Activated T-cell treated with anti-CD3 and anti-CD28 coated beads for 48 hours (primary cell): ENCODE measurements around the gene SPDEF.

Experiments used
- DNase-seq: peaks from one replicate; pipeline ENCODE4 v3.0.0-alpha.2; 2020; ENCODE audit warnings: low read depth

The SPDEF gene

DNA sequence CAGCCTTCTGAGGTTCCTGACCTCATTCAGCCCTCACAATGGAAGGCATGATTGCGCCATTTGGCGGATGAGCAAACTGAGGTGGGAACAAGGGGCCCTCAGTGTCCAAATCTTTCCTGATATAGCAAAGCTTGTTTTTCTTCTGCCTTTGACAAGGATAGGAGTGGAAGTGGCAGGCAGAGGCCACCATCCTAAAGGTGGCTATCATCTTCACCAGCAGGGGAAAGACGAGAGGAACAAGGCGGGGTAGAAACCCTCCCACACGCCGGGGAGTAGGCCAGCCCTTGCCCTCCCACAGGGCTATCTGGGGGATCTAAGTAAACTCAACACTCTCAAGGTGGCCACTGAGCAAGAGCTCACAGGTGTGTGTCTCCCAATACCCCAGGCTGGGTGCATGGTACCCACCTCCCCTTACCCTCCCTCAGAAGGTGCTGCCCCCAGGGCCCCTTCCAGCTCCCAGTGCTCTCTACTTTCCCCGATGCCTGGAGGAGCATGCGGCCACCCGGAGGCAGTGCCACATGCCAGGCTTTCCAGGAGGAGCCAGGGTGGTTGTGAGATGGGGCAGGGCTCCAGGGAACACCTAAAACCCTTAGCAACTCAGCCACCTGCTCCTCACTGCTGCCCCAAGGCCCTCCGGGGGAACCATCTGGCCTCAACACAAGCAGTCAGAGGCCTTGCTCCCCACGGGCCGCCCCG, 11.2 kb downstream of the SPDEF start:
- DNase-seq: no peak

- DNase-seq: no peak
Measured at GRCh38 chr6:34544052-34544604, 12.0 kb downstream of the SPDEF start.

DNA sequence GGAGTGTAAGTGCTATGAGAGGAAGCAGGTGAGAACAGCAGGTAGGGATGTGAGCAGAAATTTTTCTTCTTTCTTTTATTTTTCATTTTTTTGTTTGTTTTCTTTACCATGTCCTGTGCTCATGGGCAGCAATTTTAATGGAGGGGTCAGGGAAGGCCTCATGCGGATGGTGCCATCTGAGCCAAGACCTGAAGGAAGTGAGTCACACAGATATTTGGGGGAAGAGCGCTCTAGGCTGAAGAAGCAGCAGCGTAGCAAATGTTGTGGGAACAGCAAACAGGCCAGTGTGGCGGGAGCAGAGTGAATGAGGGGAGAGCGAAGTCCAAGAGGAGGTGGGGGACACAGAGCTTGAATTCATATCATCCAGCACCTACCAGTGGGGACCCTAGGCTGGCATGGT, 12.7 kb downstream of the SPDEF start:
- no peak for DNase-seq

DNA sequence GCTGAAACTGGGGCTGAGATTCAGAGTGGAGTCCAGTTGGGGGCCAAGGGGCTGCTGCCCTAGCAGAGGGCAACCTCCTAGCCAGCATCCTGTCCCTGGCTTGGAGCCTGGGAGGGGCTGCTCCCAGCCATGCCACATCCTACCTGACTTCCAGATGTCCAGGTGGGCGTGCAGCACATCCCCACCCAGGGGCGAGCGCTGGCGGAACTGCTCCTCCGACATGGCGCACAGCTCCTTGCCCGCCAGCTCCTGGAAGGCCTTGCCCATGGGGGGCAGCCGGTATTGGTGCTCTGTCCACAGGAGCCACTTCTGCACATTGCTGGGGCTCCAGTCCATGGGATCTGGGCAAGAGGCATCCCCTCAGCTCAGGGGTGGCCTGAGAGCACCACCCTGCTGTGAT, 15.3 kb downstream of the SPDEF start:
- DNase-seq: no peak

DNA sequence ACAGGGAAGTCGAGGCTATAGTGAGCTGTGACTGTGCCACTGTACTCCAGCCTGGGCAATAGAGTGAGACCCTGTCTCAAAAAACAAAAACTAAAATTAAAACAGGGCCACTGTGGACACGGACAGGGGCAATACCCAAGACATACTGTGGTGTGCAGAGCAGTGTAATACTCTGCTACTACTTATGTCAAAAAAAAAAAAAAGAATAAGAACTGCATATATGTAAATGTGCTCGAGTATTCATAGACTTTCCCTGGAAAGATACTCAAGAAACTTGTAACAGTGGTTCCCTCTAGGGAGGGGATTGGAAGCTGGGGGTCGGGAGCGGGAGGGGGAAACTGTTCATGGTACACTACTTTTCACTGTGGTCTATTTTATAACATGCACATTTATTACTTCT, 15.9 kb downstream of the SPDEF start:
- DNase-seq: no peak

DNA sequence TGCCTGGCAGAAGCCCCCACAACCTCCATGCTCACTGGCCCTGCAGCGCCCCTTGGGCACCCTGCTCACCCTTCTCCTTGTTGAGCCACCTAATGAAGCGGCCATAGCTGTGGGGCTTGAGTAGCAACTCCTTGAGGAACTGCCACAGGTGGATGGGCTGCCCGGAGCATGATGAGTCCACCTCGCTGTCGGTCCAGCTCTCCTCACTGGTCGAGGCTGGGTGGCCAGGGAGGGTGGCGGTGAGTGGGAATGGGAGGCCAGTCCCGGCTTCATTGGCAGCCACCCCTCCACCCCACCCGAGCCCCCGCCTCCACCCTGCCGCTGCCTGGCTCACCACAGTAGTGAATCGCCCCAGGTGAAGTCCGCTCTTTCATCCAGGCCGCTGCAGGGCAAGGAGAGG, 16.9 kb downstream of the SPDEF start:
- DNase-seq: no peak

DNA sequence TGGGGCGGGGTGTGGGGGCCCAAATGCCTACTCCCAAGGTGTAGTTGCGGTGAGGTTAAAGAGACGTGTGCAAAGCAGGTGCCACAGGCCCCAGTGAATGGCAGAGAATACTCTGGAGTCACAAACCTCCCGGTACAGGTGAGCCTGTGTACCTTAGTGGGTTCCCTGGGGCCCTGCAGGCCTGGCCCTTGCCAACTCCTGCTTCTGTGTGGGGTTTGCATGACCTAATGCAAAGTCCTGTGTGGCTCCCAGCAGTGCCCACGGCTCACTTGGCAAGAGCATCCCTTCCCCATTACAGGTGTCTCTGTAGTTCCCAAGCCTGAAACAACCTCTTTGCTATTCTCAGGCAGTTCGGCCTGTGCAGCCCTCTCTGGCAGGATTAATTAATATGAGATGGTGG, 17.5 kb downstream of the SPDEF start:
- DNase-seq: no peak

GRCh38 chr6:34537922-34538550, 18.1 kb downstream of the SPDEF start:
- no peak for DNase-seq

GRCh38 chr6:34536959-34537848, 18.9 kb downstream of the SPDEF start:
- no peak for DNase-seq

GRCh38 chr6:34536251-34536958, 19.7 kb downstream of the SPDEF start:
- no peak for DNase-seq

DNA sequence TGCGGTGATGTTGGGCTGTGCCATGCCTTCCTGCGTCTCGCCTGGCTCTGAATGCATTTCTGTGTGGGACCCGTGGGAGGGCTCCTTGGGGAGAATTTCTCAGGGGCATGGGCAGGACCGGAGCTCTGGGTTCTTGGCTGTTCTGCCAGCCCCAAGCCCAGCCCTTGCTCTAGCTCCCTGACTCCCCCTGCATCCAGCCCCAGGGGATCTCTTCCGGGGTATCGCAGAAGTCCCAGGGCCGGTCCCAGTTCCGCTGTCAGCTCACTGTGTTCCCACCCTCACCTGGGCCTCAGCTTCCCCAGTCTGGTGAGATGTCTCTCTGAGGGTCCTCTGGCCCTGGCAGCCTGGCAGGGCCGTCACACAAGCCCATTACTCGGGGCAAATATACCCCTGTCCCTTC, 20.5 kb downstream of the SPDEF start:
- no peak for DNase-seq

- no peak for DNase-seq
Measured at GRCh38 chr6:34535199-34535598, 20.9 kb downstream of the SPDEF start.

DNA sequence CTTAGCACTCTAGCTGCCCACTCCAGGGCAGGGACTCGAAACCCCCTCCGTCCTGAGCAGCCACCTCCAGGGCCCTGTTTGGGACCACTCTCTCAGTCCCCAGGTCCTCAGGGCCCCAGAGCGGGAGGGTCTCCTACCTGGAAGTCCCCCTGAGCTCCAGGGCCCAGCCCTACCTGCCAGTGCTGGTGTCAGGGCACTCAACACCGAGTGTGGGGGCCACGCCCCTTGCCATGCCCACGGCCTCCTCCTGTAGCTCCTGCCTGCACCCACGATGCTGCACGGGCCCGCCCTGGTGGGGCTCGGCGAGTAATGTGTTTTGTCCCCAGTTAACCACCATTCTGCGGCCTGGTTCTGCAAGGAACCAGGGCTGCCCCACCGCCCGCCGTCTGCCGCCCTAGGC, 21.5 kb downstream of the SPDEF start:
- no peak for DNase-seq

- no peak for DNase-seq
Measured at GRCh38 chr6:34534146-34534545, 22.0 kb downstream of the SPDEF start.

DNA sequence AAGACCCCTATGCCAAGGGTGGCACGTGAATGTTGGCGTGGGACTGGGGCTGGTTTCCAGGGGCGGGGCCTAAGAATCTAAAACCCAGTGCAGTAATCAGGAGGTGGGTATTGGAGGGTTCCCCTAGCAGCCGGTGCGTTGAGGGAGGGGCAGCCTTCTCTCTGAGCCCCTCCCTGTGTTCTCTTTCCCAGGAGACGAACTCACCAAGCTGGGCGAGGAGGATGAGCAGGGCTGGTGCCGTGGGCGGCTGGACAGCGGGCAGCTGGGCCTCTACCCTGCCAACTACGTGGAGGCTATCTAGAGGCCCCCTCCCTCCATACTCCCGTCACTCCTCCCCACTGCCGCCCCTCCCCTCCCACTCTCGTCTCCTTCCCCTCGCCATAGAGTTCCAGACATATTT, 23.9 kb downstream of the SPDEF start:
- DNase-seq: no peak

GRCh38 chr6:34531580-34532201, 24.4 kb downstream of the SPDEF start:
- DNase-seq: no peak

- no peak for DNase-seq
Measured at GRCh38 chr6:34530753-34531365, 25.3 kb downstream of the SPDEF start.

DNA sequence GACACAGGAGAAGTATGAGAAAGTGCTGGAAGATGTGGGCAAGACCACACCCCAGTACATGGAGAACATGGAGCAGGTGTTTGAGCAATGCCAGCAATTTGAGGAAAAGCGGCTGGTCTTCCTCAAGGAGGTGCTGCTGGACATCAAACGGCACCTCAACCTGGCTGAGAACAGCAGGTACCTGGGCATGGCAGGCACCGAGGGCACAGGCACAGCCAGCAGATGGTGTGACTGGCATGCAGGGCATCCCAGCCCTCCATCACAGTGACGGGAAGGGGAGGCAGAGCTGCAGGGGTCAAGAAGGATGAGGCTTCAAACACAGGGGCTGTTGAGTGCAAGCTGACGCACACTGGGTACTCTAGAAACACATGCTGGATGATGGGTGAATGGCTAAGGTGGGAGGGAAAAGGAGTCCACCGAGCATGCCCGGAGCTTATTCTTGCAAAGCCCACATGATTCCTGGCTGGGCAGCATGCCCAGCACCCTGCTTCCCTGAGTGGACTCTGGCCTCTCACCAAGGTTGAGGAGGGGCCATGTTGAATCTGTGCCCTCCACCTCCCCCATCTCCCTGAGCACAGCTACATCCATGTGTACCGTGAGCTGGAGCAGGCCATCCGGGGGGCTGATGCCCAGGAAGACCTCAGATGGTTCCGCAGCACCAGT, 26.3 kb downstream of the SPDEF start:
- no peak for DNase-seq

GRCh38 chr6:34528996-34529664, 27.0 kb downstream of the SPDEF start:
- DNase-seq: no peak
